Muscle layer of colon (tissue), 2 donors: ENCODE results near the gene ITLN2.

Source experiments
- H3K27ac ChIP-seq: one replicate; pipeline ENCODE4 v1.7.0; 2013; ENCODE audit warnings: low read depth, mild to moderate bottlenecking, low read length, moderate library complexity
- H3K27me3 ChIP-seq, 2 donors: one replicate each; pipeline ENCODE4 v1.7.0; 2013; ENCODE audit warnings: low read length in 2 of 2, mild to moderate bottlenecking in 2 of 2; ENCODE audit not compliant: insufficient read depth in 2 of 2, control insufficient read depth in 1 of 2
- H3K36me3 ChIP-seq: one replicate; pipeline ENCODE4 v1.7.0; 2013; ENCODE audit warnings: mild to moderate bottlenecking, low read length; ENCODE audit not compliant: insufficient read depth
- H3K4me1 ChIP-seq: one replicate; pipeline ENCODE4 v1.7.0; 2013; ENCODE audit warnings: mild to moderate bottlenecking, low read length; ENCODE audit not compliant: insufficient read depth
- H3K4me3 ChIP-seq, 2 donors: one replicate each; pipeline ENCODE4 v1.7.0; 2013; ENCODE audit warnings: low read length in 2 of 2, low read depth in 1 of 2, mild to moderate bottlenecking in 1 of 2, moderate library complexity in 1 of 2
- H3K9ac ChIP-seq: one replicate; pipeline ENCODE4 v1.7.0; 2013; ENCODE audit warnings: low read length
- H3K9me3 ChIP-seq: one replicate; pipeline ENCODE4 v1.7.0; 2013; ENCODE audit warnings: mild to moderate bottlenecking, low read length
- donor health status: abdominal sarcoma.
- donor health status: Adenocarcinoma of cecum.

Gene ITLN2

DNA sequence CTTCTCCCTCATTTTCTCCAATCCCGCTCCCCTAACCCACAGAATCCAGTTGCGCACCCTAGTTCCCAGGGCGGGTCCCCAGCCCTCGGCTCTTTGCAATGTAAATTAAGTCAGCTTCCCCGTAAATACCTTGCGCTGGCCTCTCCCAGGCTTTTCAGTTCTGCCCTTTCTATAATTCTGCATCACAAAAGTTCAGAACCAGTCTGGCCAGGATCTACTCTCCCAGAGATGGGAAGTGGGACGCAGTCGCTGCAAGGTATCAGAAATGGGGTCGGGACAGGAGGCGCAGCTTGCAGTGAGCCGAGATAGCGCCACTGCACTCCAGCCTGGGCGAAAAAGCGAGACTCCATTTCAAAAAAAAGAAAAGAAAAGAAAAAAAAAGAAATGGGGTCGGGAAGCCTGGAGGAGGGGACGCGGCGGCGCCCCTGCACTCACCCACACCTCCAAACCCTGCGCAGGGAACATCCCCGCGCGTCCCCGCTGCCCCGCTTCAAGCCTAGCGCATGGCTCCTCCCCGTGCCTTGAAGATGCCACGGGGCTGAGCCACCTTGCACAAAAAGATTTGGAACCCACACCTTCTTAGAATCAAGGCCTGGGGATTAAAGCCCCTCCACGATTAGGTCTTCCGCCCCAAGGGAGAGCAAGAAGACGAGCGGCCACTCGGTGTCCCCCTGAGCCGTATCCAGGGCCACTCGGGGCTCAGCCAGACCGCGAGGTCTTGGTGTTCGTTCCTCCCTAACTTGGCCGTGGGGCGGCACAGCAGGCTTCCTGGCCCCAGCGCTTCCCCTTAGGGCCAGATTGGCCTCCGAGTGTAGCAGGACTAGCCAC, 27.2 kb upstream of the ITLN2 start:
- no peaks in the 10 kb centered on the region for H3K4me1 ChIP-seq
- no peak overlapping the region for H3K9ac ChIP-seq
- no peaks in the 10 kb centered on the region for H3K9me3 ChIP-seq
- no peaks in the 10 kb centered on the region for H3K36me3 ChIP-seq
- H3K27ac ChIP-seq, result no peak overlapping the region
- peaks cover 0 to 11% of the 10 kb centered on the region in 2 donors for H3K27me3 ChIP-seq
- no peak overlapping the region for H3K4me3 ChIP-seq

DNA sequence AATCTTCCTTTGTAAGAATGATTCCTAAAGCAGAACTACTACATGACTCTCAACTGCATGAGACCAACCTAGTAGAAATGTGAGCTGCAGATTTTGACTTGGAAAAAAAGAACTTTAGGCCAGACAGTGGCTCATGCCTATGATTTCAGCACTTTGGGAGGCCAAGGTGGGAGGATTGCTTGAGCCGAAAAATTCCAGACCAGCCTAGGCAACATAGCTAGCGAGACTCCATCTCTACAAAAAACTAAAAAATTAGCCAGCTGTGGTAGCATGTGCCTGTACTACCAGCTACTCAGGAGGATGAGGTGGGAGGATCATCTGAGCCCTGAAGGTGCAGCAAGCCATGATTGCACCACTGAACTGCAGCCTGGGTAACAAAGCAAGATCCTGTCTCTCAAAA, 24.7 kb upstream of the ITLN2 start:
- no peak overlapping the region for H3K27ac ChIP-seq
- peaks cover 0 to 11% of the 10 kb centered on the region in 2 donors for H3K27me3 ChIP-seq

DNA sequence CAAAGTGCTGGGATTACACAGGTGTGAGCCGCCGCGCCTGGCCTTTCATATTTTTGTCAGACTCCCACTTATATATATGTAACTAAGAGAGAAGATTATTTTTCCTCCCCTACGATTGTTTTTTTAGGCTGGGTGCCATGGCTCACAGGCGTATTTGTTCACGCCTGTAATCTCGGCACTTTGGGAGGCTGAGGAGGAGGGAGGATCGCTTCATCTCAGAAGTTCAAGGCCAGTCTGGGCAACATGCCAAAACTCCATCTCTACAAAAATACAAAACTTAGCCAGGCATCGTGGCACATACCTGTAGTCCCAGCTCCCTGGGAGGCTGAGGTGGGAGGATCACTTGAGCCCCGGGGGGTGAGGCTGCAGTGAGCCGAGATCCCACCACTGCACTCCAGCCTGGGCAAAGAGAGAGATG, 23.9 kb upstream of the ITLN2 start:
- no peaks in the 10 kb centered on the region for H3K4me1 ChIP-seq
- no peak overlapping the region for H3K9ac ChIP-seq
- H3K9me3 ChIP-seq, result no peaks in the 10 kb centered on the region
- H3K27ac ChIP-seq, result no peak overlapping the region
- no peak overlapping the region for H3K4me3 ChIP-seq
- H3K27me3 ChIP-seq, result peaks cover 0 to 11% of the 10 kb centered on the region in 2 donors
- no peaks in the 10 kb centered on the region for H3K36me3 ChIP-seq

More for the DNA sequence above, 24.7 kb upstream of the ITLN2 start:
- Histone ChIP-seq H3K9me3 (no peaks in the 10 kb centered on the region), H3K4me3 (no peak overlapping the region), H3K9ac (no peak overlapping the region), H3K4me1 (no peaks in the 10 kb centered on the region), H3K36me3 (no peaks in the 10 kb centered on the region)

- peaks cover 0 to 4% of the 10 kb centered on the region in 2 donors for H3K27me3 ChIP-seq
- H3K4me1 ChIP-seq, result no peaks in the 10 kb centered on the region
- H3K27ac ChIP-seq, result no peak overlapping the region
- no peaks in the 10 kb centered on the region for H3K36me3 ChIP-seq
- no peak overlapping the region for H3K4me3 ChIP-seq
- no peaks in the 10 kb centered on the region for H3K9me3 ChIP-seq
- H3K9ac ChIP-seq, result no peak overlapping the region
Measured at GRCh38 chr1:160975026-160975425, 20.4 kb upstream of the ITLN2 start.

DNA sequence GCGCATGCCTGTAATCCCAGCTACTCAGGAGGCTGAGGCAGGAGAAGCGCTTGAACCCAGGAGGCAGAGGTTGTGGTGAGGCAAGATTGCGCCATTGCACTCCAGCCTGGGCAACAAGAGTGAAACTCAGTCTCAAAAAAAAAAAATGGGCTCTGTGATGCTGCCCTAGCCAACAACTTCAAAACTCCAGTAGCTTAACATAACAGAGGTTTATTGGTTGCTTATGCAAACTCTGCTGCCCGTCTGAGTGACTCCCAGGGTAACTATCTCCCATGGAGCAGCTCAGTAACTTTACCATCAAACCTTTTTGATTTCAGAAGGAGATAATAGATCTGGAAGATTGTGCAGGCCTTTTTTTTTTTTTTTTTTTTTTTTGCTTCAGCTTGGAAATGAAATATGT, 18.9 kb upstream of the ITLN2 start:
- Histone ChIP-seq H3K36me3 (no peaks in the 10 kb centered on the region), H3K9ac (no peak overlapping the region), H3K4me3 (no peak overlapping the region), H3K4me1 (no peaks in the 10 kb centered on the region), H3K9me3 (no peaks in the 10 kb centered on the region), H3K27me3 (peaks cover 0 to 4% of the 10 kb centered on the region in 2 donors), H3K27ac (no peak overlapping the region)

- no peak overlapping the region for H3K9ac ChIP-seq
Measured at GRCh38 chr1:160972939-160973338, 18.3 kb upstream of the ITLN2 start.

DNA sequence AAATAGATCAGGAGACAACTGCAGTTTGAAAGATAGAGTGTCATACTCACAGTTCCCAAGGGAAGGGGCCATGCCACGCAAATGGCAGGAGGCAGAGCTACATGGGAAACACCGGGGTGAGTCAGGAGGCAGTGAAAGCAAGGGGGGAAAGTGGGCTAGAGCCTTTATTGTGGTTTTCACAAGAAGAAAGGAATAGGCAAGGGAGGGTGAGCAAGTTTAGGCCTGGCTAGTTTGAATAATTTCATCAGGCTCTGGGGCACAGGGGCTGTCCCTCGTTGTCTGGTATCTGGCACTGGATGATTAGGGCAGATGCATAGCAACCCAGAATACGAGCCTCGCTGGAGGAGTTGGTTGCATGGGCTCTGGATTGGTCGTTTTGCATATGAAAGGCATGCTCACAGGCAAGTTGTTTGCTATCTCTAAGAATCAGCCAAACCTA, 17.0 kb upstream of the ITLN2 start:
- Histone ChIP-seq H3K27ac (no peak overlapping the region), H3K36me3 (no peaks in the 10 kb centered on the region), H3K4me1 (no peaks in the 10 kb centered on the region), H3K27me3 (peaks cover 0 to 4% of the 10 kb centered on the region in 2 donors), H3K9me3 (no peaks in the 10 kb centered on the region), H3K9ac (no peak overlapping the region), H3K4me3 (no peak overlapping the region)

More at GRCh38 chr1:160972939-160973338, 18.3 kb upstream of the ITLN2 start:
- Histone ChIP-seq H3K36me3 (no peaks in the 10 kb centered on the region), H3K4me1 (no peaks in the 10 kb centered on the region), H3K27me3 (peaks cover 0 to 4% of the 10 kb centered on the region in 2 donors), H3K4me3 (no peak overlapping the region), H3K9me3 (no peaks in the 10 kb centered on the region), H3K27ac (no peak overlapping the region)

- Histone ChIP-seq H3K27ac (no peak overlapping the region), H3K4me1 (no peaks in the 10 kb centered on the region), H3K9ac (no peak overlapping the region), H3K4me3 (no peak overlapping the region), H3K27me3 (no peaks in the 10 kb centered on the region), H3K36me3 (no peaks in the 10 kb centered on the region), H3K9me3 (no peaks in the 10 kb centered on the region)
Measured at GRCh38 chr1:160963521-160963920, 8.9 kb upstream of the ITLN2 start.

DNA sequence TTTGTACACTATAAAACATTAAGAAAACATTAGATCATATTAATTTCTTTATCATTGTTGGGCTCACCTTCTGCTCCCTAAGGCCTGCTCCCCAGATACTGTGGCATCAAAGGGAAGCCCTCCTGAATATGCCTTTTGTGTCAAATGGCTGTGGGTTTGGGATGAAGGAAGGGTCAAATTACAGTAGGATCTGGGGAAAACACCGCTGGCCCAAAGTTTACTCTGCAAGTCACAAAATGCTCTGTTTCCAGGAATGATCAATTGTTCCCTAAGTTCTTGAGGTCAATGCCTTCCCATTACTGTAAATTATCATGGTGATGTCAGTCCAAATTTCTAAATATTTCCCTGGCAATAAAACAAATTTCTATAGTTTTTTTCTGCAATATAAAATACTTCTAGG, 6.8 kb upstream of the ITLN2 start:
- H3K27me3 ChIP-seq, result no peaks in the 10 kb centered on the region
- H3K9ac ChIP-seq, result no peak overlapping the region
- no peaks in the 10 kb centered on the region for H3K36me3 ChIP-seq
- H3K9me3 ChIP-seq, result no peaks in the 10 kb centered on the region
- no peaks in the 10 kb centered on the region for H3K4me1 ChIP-seq
- no peak overlapping the region for H3K27ac ChIP-seq
- no peak overlapping the region for H3K4me3 ChIP-seq

DNA sequence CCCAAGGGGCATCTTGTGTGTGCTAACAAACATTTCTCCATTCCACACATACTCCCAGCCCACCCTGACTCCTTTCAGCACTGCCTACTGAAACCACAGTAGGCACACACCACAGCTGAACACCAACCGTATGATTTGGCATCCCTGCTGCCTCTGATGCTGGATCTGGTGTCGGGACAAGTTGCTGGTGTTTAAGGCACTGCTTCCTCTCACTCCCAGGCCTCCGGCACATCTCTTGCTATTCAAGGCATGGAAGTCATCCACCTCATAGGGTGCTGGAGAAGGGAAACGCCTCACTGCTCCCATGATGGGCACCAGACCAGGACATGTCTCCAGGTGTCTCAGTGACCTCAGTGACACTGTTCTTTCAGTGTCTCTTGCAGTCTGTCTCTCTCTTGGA, 2.4 kb upstream of the ITLN2 start:
- no peaks in the 10 kb centered on the region for H3K9me3 ChIP-seq
- no peaks in the 10 kb centered on the region for H3K27me3 ChIP-seq
- no peak overlapping the region for H3K27ac ChIP-seq
- H3K4me1 ChIP-seq, result no peaks in the 10 kb centered on the region
- H3K9ac ChIP-seq, result no peak overlapping the region
- no peaks in the 10 kb centered on the region for H3K36me3 ChIP-seq
- no peak overlapping the region for H3K4me3 ChIP-seq

DNA sequence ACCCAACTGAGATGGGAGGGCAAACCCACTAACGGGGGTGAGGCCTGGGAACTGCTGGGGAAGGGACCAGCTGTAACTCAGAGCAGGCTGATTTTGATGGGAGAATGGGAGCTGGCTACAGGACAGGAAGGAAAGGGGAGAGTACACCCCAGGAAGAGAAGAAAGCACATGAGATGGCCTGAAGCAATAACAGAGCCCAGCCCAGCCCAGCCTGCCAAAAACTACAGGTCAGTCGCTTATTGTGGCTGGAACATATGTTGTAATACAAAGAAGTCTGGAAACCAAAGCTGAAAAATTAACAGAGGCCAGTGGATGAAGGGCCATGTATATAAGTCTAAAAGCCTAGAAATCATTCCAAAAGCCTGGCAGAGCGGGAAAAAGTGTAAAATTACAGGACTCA, 1.6 kb downstream of the ITLN2 start:
- Histone ChIP-seq H3K9me3 (no peaks in the 10 kb centered on the region), H3K9ac (no peak overlapping the region), H3K27ac (no peak overlapping the region), H3K36me3 (no peaks in the 10 kb centered on the region), H3K4me1 (no peaks in the 10 kb centered on the region), H3K27me3 (peaks cover 0 to 4% of the 10 kb centered on the region in 2 donors), H3K4me3 (no peak overlapping the region)

DNA sequence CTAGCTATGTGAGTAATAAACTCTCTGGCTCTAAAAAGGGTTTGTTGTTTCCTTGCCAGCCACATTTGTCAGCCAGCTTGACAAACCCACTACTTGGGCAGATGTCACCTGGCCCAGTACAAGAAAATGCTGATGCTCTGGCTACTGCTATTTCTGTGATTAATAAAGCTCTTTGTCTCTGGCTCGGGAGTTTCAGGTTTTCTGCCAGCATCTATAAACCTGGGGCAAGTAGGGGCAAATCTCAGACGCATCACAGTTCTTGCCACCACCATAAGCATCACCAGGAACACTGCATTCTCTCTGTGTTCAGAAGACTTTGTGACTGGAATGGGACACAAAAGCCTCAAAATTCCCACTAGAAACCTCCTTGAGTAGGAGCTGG, 2.5 kb downstream of the ITLN2 start:
- Histone ChIP-seq H3K36me3 (no peaks in the 10 kb centered on the region), H3K9me3 (no peaks in the 10 kb centered on the region), H3K9ac (no peak overlapping the region), H3K27me3 (peaks cover 0 to 4% of the 10 kb centered on the region in 2 donors), H3K4me1 (no peaks in the 10 kb centered on the region), H3K27ac (no peak overlapping the region), H3K4me3 (no peak overlapping the region)
